PC-3 (cell line): ENCODE data around the gene TSPO.

ENCODE experiments used
- EZH2 ChIP-seq: fragments of 300-600 bp; sonication (generic); IDR thresholded peaks from one replicate; pipeline ENCODE4 v1.6.1; 2017; ENCODE audit warnings: antibody characterized with exemption, mild to moderate bottlenecking, low read length; ENCODE audit not compliant: unreplicated experiment
- EZH2phosphoT487 ChIP-seq: fragments of 300-600 bp; sonication (generic); IDR thresholded peaks from 2 replicates; pipeline ENCODE4 v1.6.1; 2018; ENCODE audit warnings: mild to moderate bottlenecking, antibody characterized with exemption, low read length, borderline replicate concordance
- TF ChIP-seq, protein P1 (sequence below): fragments of 300-600 bp; sonication (generic); conservative IDR thresholded peaks from 2 replicates; pipeline ENCODE4 v1.5.1; 2017; ENCODE audit warnings: antibody characterized with exemption, low read depth, mild to moderate bottlenecking, low read length

DNA sequence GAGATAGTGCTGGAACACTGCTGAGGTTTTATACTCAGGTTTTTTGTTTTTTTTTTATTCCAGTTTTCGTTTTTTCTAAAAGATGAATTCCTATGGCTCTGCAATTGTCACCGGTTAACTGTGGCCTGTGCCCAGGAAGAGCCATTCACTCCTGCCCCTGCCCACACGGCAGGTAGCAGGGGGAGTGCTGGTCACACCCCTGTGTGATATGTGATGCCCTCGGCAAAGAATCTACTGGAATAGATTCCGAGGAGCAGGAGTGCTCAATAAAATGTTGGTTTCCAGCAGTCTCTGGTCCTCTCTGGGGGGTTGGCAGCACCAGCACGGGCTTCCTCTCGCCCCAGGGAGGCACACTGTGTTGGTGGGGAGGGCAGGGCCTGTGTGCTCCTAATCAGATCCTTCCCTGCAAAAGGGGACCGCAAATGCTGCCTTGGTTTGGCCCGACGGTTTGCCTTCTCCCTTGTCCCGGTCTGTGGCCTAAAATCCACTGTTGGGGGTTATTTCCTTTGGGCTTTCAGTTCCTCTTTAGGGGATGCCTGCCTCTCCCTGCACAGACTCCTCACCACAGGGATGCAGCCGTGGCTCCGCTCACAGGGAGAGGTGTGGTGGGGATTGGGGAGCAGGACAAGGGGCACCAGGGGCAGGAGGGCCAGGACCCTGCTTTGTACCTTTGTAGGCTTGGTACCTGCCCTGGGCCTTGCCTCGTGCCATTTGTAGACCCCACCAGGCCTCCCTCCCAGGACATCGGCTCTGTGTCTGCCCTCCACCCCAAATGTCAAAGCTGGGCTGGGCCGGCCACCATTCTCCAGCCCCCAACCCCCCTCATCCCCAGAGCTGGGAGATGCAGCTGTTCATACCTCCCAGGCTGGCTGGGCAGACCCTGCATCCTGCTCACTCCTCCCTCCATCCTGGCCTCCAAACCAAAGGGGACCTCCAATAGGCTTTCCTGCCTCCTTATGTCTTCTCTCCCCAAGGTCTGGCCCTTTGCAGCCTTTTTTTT, 21.6 kb upstream of the TSPO start:
- TF ChIP-seq, protein P1, sequence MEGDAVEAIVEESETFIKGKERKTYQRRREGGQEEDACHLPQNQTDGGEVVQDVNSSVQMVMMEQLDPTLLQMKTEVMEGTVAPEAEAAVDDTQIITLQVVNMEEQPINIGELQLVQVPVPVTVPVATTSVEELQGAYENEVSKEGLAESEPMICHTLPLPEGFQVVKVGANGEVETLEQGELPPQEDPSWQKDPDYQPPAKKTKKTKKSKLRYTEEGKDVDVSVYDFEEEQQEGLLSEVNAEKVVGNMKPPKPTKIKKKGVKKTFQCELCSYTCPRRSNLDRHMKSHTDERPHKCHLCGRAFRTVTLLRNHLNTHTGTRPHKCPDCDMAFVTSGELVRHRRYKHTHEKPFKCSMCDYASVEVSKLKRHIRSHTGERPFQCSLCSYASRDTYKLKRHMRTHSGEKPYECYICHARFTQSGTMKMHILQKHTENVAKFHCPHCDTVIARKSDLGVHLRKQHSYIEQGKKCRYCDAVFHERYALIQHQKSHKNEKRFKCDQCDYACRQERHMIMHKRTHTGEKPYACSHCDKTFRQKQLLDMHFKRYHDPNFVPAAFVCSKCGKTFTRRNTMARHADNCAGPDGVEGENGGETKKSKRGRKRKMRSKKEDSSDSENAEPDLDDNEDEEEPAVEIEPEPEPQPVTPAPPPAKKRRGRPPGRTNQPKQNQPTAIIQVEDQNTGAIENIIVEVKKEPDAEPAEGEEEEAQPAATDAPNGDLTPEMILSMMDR, result no peak
- TF ChIP-seq EZH2 (no peak), EZH2phosphoT487 (no peak)
